Activated B cell treated with CpG ODN at 0.5 μM for 24 hours (primary cell): Measurements from ENCODE around the gene LIMA1. TPM values are rescaled to one million over a fixed set of nuclear protein-coding genes. Genes with fewer than 3 reads are reported as not detected.
"Not testable (repeated sequence)": the region's sequence is repeated elsewhere in the genome, so short reads cannot be mapped to it uniquely, and the experiment has no call there.

Experiments
- ATAC-seq: fragments of 200-7000 bp; cut with Tn5 transposase; one replicate; pipeline ENCODE4 v1.10.0; 2021; ENCODE audit warnings: low read depth, mild to moderate bottlenecking, moderate library complexity
- CTCF ChIA-PET: fragments of 350-600 bp; sonication (Branson Sonifier 250); formaldehyde crosslinking; loops from one replicate; lab custom pipeline; 2021; ENCODE audit warnings: antibody characterized with exemption; lab: Charles Lee
- POLR2A ChIA-PET: fragments of 350-600 bp; sonication (Branson Sonifier 250); formaldehyde crosslinking; loops from one replicate; lab custom pipeline; 2021; ENCODE audit warnings: antibody characterized with exemption; lab: Charles Lee
- DNase-seq: peaks from one replicate; pipeline ENCODE4 v3.0.0; 2022
- H3K27ac Mint-ChIP-seq: one replicate; pipeline ENCODE4 v1.8.0; 2020; ENCODE audit warnings: mixed read lengths
- H3K27me3 Mint-ChIP-seq: one replicate; pipeline ENCODE4 v1.8.0; 2021; ENCODE audit warnings: mixed read lengths
- H3K36me3 Mint-ChIP-seq: one replicate; pipeline ENCODE4 v1.8.0; 2021; ENCODE audit warnings: low read depth, mixed read lengths
- H3K4me1 Mint-ChIP-seq: one replicate; pipeline ENCODE4 v1.8.0; 2021; ENCODE audit warnings: mixed read lengths
- H3K4me3 Mint-ChIP-seq: one replicate; pipeline ENCODE4 v1.8.0; 2020; ENCODE audit warnings: mild to moderate bottlenecking, mixed read lengths
- H3K9me3 Mint-ChIP-seq: one replicate; pipeline ENCODE4 v1.8.0; 2020; ENCODE audit warnings: mixed read lengths
- CTCF ChIP-seq: fragments of 200-600 bp; IDR thresholded peaks from one replicate; pipeline ENCODE4 v1.8.0; 2022; ENCODE audit warnings: antibody characterized with exemption, mild to moderate bottlenecking
- intact Hi-C: fragments of 100-400 bp; cut with micrococcal nuclease; formaldehyde crosslinking; loops from one replicate; pipeline ENCODE4 v1.15.1; 2024
- total RNA-seq: library from RNA; stranded (reverse); gene quantifications from 2 replicates; pipeline ENCODE4 v1.2.3, GENCODE V29; 2022

Gene LIMA1
- total RNA-seq, 1 donor from 2014 or later, result 5.7 TPM

- Mint-ChIP-seq H3K27me3 (no peaks in the 10 kb centered on the region), H3K4me3 (no peak overlapping the region), H3K4me1 (no peaks in the 10 kb centered on the region), H3K36me3 (no peaks in the 10 kb centered on the region), H3K27ac (no peak overlapping the region), H3K9me3 (no peaks in the 10 kb centered on the region)
- TF ChIP-seq CTCF, result no peak
- ChIA-PET POLR2A (no interaction called here), CTCF (interaction anchor here (0.7 kb wide), 1 partner anchor 455 kb away, joined by 3 read pairs; no protein-coding TSS in a partner anchor)
- intact Hi-C loops, result no loop called here
- ATAC-seq (no peak), DNase-seq (no peak)
Observed at GRCh38 chr12:50322206-50322605, 38.9 kb upstream of the LIMA1 start.

GRCh38 chr12:50317203-50317602, 33.9 kb upstream of the LIMA1 start:
- no peak overlapping the region for H3K4me3 Mint-ChIP-seq
- CTCF ChIA-PET, result interaction anchor here (1.1 kb wide), 1 partner anchor 229 kb away, joined by 3 read pairs; no protein-coding TSS in a partner anchor

DNA sequence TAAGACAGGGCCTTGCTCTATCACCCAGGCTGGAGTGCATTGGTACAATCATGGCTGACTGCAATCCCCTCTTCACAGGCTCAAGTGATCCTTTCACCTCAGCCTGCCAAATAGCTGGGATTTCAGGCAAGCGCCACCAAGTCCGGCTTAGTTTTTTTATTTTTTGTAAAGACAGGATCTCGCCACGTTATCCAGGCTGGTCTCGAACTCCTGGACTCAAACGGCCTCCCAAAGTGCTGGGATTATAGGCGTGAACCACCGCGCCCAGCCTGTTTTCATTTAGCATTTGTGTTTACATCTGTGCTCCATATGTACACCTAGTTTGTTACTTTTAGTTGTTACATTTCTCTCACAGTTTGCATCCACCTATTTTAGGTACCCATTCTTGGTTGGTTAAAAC, 32.5 kb upstream of the LIMA1 start:
- H3K36me3 Mint-ChIP-seq, result no peaks in the 10 kb centered on the region
- DNase-seq (no peak), ATAC-seq (no peak)
- H3K27ac Mint-ChIP-seq, result no peak overlapping the region
- no peak for TF ChIP-seq CTCF
- no peak overlapping the region for H3K4me3 Mint-ChIP-seq
- intact Hi-C loops, result no loop called here
- no peaks in the 10 kb centered on the region for H3K9me3 Mint-ChIP-seq
- POLR2A ChIA-PET, result no interaction called here
- no peaks in the 10 kb centered on the region for H3K27me3 Mint-ChIP-seq
- H3K4me1 Mint-ChIP-seq, result no peaks in the 10 kb centered on the region
- CTCF ChIA-PET, result no interaction called here

More at GRCh38 chr12:50317203-50317602, 33.9 kb upstream of the LIMA1 start:
- no peaks in the 10 kb centered on the region for H3K27me3 Mint-ChIP-seq
- ATAC-seq, result no peak
- intact Hi-C loops, result no loop called here
- H3K36me3 Mint-ChIP-seq, result no peaks in the 10 kb centered on the region
- TF ChIP-seq CTCF, result no peak
- no peak for DNase-seq
- POLR2A ChIA-PET, result no interaction called here
- no peaks in the 10 kb centered on the region for H3K4me1 Mint-ChIP-seq
- H3K27ac Mint-ChIP-seq, result no peak overlapping the region
- no peaks in the 10 kb centered on the region for H3K9me3 Mint-ChIP-seq

- no peak for DNase-seq
- H3K36me3 Mint-ChIP-seq, result no peaks in the 10 kb centered on the region
- no peaks in the 10 kb centered on the region for H3K27me3 Mint-ChIP-seq
- CTCF ChIA-PET, result interaction anchor here (0.6 to 1.5 kb wide), 7 partner anchors 94 to 243 kb away, joined by 3 to 6 read pairs (median 4); no protein-coding TSS in a partner anchor
- no peak overlapping the region for H3K4me3 Mint-ChIP-seq
- H3K4me1 Mint-ChIP-seq, result no peaks in the 10 kb centered on the region
- no peaks in the 10 kb centered on the region for H3K9me3 Mint-ChIP-seq
- intact Hi-C loops, result loop anchor here (1.0 to 5.0 kb wide), 2 partner anchors 137 to 239 kb away; no protein-coding TSS in a partner anchor
- no peak overlapping the region for H3K27ac Mint-ChIP-seq
- no peak for ATAC-seq
- TF ChIP-seq CTCF, result no peak
- POLR2A ChIA-PET, result interaction anchor here (0.6 to 1.3 kb wide), 2 partner anchors 31 to 695 kb away, joined by 4 to 6 read pairs; partner anchors contain the start of gene LIMA1
Observed at GRCh38 chr12:50314636-50315312, 31.5 kb upstream of the LIMA1 start.

GRCh38 chr12:50313971-50314370, 30.7 kb upstream of the LIMA1 start:
- H3K27me3 Mint-ChIP-seq, H3K36me3 Mint-ChIP-seq, DNase-seq, H3K9me3 Mint-ChIP-seq, H3K4me1 Mint-ChIP-seq, H3K27ac Mint-ChIP-seq, H3K4me3 Mint-ChIP-seq, ATAC-seq: not testable (repeated sequence)
- ChIA-PET POLR2A (interaction anchor here (0.7 to 1.3 kb wide), 2 partner anchors 10 to 30 kb away, joined by 3 to 6 read pairs; partner anchors contain the start of gene LIMA1), CTCF (interaction anchor here (0.7 to 1.5 kb wide), 5 partner anchors 93 to 242 kb away, joined by 3 to 6 read pairs (median 4); no protein-coding TSS in a partner anchor)
- intact Hi-C loops, result loop anchor here (1.0 to 5.0 kb wide), 2 partner anchors 137 to 239 kb away; no protein-coding TSS in a partner anchor
